GM18868 (cell line): ENCODE measurements around the gene GRPEL2.

ENCODE experiments used
- ATAC-seq: cut with Tn5 transposase; IDR thresholded peaks from one replicate; pipeline ENCODE4 v1.9.1; 2021; ENCODE audit warnings: mild to moderate bottlenecking, moderate library complexity; ENCODE audit not compliant: unreplicated experiment

Gene GRPEL2, protein sequence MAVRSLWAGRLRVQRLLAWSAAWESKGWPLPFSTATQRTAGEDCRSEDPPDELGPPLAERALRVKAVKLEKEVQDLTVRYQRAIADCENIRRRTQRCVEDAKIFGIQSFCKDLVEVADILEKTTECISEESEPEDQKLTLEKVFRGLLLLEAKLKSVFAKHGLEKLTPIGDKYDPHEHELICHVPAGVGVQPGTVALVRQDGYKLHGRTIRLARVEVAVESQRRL

DNA sequence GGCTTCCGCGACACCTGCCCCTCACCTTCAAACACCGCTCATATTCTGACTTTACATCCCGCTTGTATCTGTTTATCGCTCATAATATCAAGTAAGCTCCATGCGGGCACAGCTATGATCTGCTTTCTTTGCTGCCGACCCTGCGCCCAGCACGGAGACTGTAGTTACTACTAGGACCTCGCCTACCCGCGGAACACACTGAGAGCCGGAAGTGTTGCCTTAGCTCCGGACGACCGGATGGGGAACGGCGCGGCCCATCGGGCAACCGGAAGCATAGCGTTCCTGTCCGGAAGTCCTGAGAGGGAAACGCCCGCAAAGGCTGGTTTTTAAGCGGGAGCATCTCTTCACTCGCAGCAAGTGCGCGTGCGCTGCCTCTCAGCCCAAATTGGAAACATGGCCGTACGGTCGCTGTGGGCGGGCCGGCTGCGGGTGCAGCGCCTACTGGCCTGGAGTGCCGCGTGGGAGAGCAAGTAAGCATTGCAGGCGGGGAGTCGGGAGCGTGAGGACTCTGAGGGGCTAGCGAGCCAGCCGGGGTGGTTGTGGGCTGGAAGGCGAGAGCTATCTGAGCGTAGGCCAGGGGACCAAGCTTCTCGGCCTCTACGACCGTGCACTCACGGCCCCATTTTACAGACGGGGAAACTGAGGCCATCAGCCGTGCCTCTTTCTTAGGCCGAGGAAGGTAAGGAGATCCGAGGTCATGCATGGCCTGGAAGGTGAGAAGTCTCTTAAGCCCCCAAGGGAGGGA is at the start of gene GRPEL2:
Gene GRPEL2 (plus strand): TSS at position 353 of the 745 bp plus-strand sequence. CDS start 41 bp downstream, at position 394.
- peak; percentile 98 for ATAC-seq

DNA sequence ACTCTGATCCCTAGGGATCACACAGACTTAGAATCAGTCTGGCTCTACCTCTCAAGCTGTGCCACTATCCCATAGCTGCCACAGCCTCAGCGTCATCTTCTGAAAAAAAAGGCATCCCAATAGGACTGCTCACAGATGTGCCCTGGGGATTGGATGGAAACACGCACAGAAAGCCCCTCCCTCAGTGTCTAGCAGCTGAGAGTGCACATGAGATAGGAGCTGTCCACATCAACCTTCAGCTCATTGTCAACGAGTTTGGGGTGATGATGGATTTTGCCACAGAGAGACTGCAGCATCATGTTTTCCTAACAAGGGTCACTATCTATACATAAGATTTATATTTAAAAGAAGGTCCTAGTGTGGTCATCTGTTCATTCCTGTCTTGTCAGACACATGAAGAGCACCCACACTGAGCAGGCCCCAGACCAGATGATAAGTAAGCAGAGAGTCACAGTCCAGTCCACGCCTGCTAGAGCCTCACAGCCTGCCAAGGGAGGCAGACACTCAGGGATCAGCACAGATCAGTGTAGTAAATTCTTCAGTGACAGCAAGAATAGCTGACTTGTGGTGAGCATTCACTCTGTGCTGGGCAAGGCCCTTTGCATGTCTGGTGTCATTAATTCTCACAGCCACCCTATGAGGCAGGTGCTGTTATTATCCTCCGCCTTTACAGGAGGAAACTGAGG is 47.8 kb upstream of the GRPEL2 start:
- ATAC-seq = no peak

DNA sequence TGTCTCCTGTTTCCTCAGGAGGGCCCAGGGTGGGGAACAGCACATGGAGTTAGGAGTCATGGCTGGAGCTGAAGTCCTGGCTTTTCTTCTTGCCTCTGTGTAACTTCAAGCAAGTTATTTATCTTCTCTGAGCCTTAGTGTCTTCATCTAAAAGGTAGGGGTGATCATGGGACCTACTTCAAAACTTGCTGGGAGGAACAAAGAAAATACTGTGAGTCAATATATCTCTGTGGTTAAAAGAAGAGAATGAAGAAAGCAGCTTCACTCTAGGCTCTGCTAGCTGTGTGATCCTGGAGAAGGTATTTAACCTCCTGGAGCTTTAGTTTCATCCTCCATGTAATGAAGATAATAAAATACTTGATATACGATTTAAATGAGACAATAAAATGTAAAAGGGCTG is 47.1 kb upstream of the GRPEL2 start:
- no peak for ATAC-seq

DNA sequence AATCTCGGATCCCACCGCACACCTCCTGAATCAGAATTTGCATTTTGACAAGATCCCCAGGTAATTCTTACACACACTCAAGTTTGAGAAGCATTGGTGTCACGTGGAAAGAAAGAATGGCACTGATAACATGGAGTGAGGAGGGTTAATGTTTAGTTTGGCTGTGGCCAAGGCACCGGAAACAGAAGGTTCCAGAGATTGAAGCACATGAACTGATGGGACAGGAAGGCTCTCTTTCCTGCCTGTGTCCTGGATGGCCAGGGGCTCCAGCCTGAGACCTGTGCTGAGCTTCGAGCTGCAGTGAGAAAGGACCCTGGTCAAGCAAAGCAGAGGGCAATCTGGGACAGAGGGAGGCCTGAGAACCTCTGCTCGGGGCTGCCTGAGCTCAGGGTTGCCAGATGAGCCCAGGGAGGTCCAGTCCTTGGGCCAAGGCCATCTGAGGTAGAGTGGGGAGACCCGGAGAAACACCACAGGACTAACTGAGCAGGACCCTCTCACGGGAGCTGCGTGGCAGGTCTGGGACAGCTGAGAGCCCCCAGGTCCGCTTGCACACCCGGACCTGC is 46.4 kb upstream of the GRPEL2 start:
- ATAC-seq = no peak

DNA sequence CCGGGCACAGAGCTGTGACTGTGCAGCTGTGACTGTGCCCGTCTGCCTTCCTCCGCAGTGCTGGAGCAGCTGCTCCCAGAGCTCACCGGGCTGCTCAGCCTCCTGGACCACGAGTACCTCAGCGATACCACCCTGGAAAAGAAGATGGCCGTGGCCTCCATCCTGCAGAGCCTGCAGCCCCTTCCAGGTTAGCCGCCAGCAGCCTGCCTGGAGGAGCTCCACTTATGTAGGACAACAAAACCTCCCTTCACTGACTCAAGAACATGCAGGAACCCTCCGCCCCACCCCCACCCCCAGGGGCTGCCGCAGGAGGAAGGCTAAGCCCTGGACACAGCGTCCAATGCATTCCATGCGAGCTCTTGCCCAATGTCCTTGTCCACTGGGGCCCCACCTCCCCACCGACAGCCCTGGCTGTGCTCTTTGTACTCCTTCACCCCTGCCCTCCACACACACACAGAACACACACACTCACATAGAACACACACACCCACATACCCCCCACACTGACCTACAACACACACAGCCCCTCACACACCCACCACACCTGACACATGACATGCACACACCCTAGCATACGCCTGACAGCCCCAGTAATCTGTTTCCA is 45.7 kb upstream of the GRPEL2 start:
- no peak for ATAC-seq

DNA sequence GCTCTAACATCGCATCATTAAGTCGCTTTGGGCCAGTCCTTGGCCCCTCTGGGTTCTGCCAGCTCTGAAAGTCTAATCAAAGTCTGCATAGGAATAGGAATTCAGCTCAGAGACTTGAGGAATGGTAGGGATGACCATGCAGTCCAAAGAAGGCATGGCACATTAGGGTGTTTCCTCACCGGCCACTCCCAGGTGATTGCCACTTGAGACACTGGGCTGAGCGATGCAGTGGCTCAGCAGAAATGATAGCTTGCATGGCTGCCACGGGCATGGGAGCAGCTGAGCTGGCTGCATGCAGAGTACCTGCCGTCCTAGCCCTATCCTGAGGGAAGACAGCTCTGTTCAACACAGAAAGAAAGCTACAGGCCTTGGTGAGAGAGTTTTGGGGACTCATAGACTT is 44.9 kb upstream of the GRPEL2 start:
- ATAC-seq = no peak

DNA sequence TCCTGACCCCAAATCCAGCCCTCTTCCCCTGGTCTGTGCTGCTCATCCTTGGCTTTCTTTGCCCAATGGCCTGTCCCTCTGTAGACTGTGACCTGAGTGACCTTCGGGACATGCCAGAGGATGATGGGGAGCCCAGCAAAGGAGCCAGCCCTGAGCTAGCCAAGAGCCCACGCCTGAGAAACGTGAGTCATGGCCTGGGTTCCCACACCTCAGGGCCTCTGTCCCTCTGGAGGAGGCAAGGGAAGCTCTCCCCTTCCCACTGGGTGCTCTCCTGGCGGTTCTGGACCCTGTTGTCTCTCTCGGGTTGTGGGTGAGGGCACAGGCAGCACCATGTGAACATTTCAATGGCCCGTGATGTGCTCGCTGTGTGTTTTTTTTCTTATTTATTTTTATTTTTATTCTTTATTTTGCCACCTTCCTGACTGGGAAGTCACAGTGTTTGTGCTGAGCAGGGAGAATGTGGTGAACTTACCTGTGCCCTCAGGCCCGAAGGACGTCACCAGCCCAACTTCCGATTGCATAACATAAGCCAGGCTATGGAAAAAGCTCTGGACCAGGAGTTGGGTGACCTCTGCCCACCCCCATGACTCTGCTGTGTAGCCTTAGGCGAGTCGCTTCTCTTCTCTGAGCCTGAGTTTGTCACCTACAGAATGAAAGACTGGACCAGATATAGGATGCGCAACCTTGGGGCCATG is 44.1 kb upstream of the GRPEL2 start:
- no peak for ATAC-seq

DNA sequence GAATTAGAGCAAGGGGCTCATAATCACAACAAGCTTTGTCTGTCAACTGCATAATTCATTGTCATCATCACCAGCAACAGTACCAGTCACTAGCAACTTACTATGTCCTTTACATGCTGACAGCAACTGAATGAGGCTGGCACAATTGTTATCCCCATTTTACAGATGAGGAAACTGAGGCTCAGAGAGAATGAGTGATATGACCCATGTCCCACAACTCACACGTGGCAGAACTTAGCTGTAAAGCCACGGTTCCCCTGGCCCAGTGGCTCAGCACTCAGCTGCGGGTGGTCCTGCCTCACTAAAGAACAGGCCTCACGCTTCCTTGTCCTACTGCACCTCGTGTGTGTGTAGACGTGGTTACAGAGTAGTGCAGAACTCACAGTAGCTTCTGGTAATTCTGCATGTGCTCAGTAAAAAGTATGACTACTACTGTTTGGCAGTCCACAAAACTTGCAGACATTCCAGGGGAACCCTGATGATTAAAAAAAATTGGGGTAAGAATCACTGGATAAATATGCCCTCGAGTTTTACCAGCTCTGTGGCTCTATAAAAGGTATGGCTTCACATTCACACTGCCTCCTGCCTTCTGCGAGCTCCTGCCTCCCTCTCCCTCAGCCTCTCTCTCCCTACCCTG is 43.4 kb upstream of the GRPEL2 start:
- no peak for ATAC-seq

DNA sequence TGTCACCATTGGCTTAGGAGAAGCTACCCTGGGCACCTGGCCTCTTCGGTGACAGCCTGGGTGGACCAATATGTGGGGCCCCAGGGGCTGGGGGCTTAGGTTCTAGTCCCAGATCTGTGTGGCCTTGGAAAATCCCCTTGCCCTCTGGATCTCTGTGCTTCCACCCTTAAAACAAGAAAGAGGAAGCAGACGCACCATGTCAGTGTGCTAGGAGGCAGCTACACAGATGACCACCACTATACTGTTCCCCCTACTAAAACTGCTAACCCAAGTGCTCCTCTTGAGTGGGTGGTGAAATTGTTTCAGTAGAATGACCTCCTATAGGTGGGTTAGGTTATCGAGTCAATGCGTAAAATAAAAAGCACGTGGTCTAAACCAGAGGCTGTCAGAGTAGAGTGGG is 42.7 kb upstream of the GRPEL2 start:
- ATAC-seq = no peak

DNA sequence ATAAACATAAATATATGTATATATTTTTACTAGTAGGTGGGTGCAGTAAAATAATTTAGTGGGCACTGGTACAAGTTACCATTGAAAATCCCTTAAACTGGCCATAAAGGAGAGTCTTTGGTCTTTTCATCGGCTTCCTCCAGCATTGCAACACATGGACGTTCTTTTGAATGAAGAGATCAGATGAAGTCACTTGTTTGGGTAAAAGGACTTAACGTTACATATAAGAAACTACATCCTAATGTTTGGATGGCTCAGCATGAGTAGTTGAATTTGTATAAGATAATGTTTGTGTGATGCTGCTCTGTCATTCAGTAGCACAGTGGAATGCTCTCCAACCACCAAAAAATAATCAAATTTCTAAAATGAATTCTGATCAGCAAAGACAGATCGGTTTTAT is 42.1 kb upstream of the GRPEL2 start:
- no peak for ATAC-seq

DNA sequence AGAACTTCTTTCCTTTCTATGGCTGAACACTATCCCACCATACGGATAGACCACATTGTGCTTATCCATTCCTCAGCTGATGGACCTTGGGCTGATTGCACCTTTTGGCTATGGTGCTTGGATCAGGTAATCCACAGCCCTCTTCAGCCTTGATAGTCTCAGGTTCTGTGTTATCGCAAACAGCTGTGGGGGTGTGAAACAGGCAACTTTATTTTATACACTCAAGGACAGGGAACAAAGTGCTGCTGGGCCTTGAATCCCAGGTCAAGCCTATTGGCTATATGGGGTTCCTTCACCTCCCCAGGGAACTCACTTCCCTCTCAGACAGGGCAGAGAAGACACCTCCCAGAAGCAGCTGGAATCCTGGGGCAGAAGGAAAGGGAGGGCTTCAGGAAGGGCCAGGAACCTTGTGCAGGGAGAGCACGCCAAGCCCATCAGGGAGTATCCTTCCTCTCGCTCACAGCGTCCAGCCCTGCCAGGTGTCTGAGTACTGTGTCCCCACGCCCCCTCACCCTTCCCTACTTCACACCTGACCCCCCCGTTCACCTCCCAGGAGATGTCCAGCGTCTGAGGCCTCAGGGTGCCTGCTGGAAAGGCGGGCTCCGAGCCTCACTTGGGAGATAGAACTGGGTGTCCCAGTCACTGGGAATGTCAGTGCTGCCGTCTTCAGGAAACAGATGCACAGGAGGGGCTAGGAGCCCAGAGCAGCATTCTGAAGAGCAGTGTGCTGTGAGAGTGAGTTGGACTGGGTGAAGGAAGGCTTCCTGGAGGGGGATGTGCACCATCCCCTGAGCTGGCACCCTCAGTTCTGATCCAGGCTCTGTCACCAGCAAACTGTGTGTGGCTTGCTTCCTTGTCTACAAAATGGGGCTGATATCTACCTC is 40.9 kb upstream of the GRPEL2 start:
- ATAC-seq = no peak

DNA sequence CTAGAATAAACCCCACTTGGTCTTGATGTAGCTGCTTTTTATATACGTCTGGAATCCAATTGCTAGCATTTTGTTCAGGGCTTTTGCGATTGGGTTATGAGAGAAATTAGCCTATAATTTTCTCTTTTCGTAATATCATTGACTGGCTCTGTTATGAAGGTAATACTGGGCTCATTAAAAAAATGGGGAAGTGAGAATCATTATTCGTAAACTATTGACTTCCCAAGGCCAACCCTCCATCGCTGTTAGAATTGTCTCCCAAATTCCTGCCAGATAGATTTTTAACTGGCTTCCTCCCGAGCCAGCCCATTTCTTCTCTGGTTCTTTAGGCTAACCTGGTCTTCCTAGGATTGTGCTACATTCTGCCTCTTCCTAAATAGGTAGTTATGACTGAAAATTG is 35.9 kb upstream of the GRPEL2 start:
- ATAC-seq = no peak

DNA sequence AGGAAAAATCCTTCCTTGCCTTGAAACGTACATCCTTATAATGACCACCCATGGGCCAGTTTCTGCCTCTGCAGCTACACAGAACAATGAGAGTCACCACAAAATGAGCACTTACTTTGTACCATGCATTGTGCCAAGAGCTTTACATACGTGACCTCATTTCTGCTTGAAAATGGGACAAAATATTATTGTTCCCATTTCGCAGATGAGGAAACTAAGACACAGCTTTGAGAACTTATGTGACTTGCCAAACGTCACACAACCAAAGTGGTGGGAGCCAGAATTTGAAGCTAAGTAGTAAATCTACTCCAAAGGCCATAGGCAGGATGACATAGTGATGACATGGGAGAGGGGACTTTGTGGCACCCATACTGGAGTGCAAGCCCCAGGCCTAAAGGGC is 34.8 kb upstream of the GRPEL2 start:
- ATAC-seq = no peak

DNA sequence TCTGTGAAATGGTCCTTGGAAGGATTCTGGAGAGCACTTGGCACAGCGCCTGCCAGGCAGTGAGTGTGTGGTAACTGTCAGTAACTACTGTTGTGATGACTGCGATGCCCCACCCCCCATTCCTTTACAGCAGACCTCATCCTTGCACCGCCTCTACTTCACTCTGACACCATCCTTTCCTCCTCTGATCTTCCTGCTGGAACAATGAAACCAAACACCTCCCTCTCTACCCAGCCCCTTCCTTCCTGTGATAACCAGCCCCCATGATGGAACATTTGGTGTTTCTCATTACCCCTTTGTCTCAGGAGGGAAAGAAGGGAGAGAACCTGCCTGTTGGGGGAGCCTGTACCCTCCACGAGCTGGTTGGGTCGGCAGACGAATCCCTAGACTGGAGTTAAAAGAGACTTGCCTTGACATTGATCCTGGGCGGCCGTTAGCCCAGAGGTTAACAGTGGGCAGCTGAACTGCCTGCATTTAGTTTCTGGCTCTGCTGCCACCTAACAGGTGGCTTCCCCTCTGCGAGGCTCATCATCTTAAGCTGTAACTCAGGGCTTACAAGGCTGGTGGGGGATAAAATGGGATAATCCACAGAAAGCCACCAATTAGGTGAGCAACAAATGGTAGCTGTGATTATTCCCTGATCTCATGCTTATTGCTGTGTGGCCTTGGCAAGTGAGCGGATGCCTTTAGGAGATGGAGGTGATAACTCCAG is 34.2 kb upstream of the GRPEL2 start:
- no peak for ATAC-seq

DNA sequence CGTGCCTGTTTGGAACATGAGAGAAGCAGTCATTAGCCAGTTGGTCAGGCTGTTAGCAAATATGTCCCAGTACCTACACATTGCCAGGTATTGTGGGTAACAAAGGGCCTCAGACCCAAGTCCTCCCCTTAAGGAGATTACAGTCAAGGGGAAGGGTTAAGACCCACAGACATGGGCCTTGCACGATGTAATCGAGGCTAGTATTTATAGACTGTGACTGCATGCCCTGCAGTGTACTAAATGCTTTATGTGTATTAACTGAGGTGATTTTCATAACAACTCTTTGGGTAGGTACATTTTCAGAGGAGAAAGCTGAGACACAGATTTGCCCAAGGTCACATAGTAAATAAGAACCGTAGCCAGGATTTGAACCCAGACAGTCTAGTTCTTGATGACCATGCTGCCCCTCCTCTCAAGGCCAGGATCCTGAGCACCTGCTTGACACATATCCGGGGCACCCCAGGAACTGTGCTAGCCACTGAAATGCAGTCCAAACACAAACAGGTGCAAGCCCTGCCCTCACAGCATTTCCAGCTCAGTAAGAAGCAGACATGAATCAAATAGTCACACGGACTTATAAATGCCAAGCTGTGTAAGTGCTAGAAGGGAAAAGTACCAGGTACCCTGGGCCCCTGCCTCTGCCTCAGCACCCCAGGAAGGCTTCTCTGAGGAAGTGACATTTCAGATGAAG is 32.0 kb upstream of the GRPEL2 start:
- no peak for ATAC-seq

DNA sequence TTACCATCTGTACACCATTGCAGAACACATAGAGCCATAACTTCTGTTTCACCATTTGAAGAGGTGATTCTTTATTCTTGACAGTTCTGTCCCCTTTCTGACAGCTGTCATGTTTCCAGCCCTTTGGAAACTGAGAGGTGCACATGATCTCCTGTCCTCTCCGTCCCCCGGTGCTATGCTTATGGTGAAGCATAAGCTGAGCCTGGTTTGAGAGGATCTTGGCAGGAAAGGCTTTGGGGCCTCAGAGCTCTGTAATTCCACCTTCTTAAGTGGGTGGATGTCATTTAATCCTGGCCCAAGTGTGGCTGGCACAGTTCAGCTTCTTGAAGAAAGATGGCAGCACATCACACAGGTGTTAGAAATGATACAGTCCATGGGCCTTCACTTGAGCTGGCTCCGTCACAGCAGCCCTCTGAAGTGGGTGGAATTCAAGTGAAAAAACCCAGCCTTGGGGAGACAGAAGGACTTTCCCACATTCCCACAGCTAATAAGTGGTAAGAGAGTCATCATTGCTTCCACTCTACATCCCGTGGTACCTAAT is 30.7 kb upstream of the GRPEL2 start:
- ATAC-seq = no peak

DNA sequence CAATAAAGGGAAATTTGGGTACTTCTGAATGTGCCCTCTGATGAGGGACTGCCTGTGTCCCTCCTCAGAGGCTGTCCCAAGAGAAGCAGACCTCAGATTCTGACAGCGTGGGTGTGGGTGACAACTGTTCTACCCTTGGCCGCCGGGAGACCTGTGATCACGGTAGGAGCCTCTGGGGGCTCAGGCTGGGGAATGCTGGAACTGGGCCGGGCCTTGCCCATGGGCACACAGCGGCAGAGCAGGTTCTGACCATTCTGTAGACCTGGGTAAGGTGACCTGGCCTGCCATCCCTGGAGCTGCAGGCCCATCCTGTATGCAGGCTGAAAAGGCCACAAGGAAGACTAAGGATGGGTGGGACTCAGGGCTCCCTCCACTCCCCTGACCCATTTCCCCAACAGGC is 29.5 kb upstream of the GRPEL2 start:
- no peak for ATAC-seq
